Right cardiac atrium (tissue), 5 donors: ENCODE data around the gene C4A. TPM values are rescaled to one million over a fixed set of nuclear protein-coding genes. Genes with fewer than 3 reads are reported as not detected.
"Not testable (repeated sequence)": the region's sequence is repeated elsewhere in the genome, so short reads cannot be mapped to it uniquely, and the experiment has no call there.

Experiments used
- ATAC-seq, 2 donors: fragments of 200-7000 bp; cut with Tn5 transposase; one replicate each; pipeline versions ENCODE4 v1.8.0 to v1.9.1; 2020; ENCODE audit warnings: moderate library complexity in 2 of 2, mild to moderate bottlenecking in 1 of 2
- DNase-seq, 3 donors: peaks; one replicate each; pipeline ENCODE4 v3.0.0-alpha.2; 2020
- H3K27ac ChIP-seq: one replicate; pipeline ENCODE4 v1.5.1; 2013; ENCODE audit warnings: mild to moderate bottlenecking, low read length, control low read depth, moderate library complexity
- H3K27me3 ChIP-seq: one replicate; pipeline ENCODE4 v1.6.1; 2013; ENCODE audit not compliant: control insufficient read depth, insufficient read depth
- H3K4me1 ChIP-seq: one replicate; pipeline ENCODE4 v1.6.1; 2013; ENCODE audit warnings: low read length; ENCODE audit not compliant: control insufficient read depth, insufficient read depth
- H3K4me3 ChIP-seq: one replicate; pipeline ENCODE4 v1.5.1; 2013; ENCODE audit warnings: low read length, control low read depth
- H3K9me3 ChIP-seq: one replicate; pipeline ENCODE4 v1.6.1; 2013; ENCODE audit warnings: low read length; ENCODE audit not compliant: control insufficient read depth
- WGBS: extraction: QIAGEN DNeasy Blood & Tissue Kit; methylation state at CpG from one replicate; pipeline ENCODE4 v1.1.7; 2013; 5-methylcytosine and 5-hydroxymethylcytosine counted together
- intact Hi-C, 4 donors: fragments of 100-400 bp; cut with DNase I; formaldehyde crosslinking; loops; one replicate each; pipeline versions ENCODE4 v1.11.0 to v1.14.0; 2022 to 2023
- polyA plus RNA-seq: library from polyadenylated mRNA; stranded (reverse); fragments of 200-250 nt; gene quantifications from one replicate; pipeline ENCODE4 v1.2.3, GENCODE V29; 2013
- total RNA-seq, 4 donors: library from RNA; stranded (reverse); fragmentation: NEBNext Ultra II Directional; extraction: Animal tissue kit (Norgen Biotek cat#: 25700); gene quantifications; one replicate each; pipeline ENCODE4 v1.2.1, GENCODE V29; 2021
- donor health status: healthy with polysubstance abuse.
- donor health status: DM: no; HTN: yes; CAD: no.
- donor health status: DM: no; HTN: no; CAD: no.
- donor health status: DM: no; HTN: yes; CAD: no; lungs with severe emphysema.
- donor health status: DM: yes; HTN: yes; CAD: no.

C4A gene
- total and polyA plus RNA-seq, 5 donors: 40.7 to 154 (median 130) TPM

DNA sequence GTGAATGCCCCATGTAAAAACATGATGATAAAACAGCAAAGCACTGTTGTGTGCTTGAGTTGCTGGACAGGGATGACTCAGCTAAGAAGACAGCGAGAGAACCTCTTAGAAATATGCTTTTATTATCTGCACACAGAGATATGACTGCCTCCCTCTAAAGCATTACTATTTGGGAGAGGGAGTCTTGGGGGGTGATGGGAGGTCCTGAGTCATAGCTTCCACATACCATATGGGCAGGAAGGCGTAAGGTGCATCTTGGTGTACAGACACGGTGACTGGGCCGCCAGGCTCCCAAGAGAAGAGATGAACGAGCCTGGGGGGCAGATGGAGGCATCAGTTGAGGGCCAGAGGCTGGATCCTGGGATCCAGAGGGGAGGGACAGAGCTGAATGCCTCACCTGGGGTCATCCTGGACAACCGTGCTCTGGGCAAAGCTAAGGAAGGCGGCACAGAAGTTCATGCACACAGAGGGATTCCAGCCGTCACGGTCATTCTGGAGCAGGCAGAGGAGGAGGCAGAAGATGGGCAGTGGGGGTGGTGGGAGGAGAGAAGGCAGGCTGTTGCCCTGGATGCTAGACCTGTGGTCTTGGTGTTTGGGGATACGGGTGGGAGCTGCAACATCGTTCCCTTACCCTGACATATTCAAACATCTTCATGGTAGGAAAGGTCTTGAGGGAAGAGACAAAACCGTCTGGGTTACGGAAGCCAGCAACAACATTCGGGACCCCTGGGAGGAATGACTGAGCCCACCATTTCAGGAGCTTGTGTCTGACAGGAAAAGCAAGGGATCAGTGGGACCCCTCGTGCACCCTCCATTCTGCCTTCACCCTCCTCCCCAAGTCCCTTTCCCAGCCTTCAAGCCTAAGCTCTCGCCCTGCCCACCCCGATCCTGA, 11.9 kb upstream of the C4A start:
- no peaks in the 10 kb centered on the region for H3K9me3 ChIP-seq
- H3K4me1 ChIP-seq: peaks cover 4% of the 10 kb centered on the region
- intact Hi-C loops: loop anchor here in 1 of 4 donors (10.0 kb wide), 1 partner anchor 1005 kb away; no protein-coding TSS in a partner anchor
- 67% methylated on average over 17 of the region's 17 CpGs for WGBS
- no peaks in the 10 kb centered on the region for H3K27me3 ChIP-seq
- DNase-seq (no peak), ATAC-seq (no peak)
- H3K27ac ChIP-seq: no peak overlapping the region
- no peak overlapping the region for H3K4me3 ChIP-seq

- peaks cover 4% of the 10 kb centered on the region for H3K4me1 ChIP-seq
- H3K27me3 ChIP-seq: no peaks in the 10 kb centered on the region
- H3K9me3 ChIP-seq: no peaks in the 10 kb centered on the region
- DNase-seq (peak in 2 of 3 donors; percentile 64 to 69), ATAC-seq (no peak)
- intact Hi-C loops: loop anchor here in 1 of 4 donors (10.0 kb wide), 1 partner anchor 1004 kb away; no protein-coding TSS in a partner anchor
- H3K4me3 ChIP-seq: peak overlapping the region; percentile 71
- 78% methylated on average over 18 of the region's 18 CpGs for WGBS
- H3K27ac ChIP-seq: peak overlapping the region; percentile 90
Observed at GRCh38 chr6:31970604-31971271, 11.1 kb upstream of the C4A start.

DNA sequence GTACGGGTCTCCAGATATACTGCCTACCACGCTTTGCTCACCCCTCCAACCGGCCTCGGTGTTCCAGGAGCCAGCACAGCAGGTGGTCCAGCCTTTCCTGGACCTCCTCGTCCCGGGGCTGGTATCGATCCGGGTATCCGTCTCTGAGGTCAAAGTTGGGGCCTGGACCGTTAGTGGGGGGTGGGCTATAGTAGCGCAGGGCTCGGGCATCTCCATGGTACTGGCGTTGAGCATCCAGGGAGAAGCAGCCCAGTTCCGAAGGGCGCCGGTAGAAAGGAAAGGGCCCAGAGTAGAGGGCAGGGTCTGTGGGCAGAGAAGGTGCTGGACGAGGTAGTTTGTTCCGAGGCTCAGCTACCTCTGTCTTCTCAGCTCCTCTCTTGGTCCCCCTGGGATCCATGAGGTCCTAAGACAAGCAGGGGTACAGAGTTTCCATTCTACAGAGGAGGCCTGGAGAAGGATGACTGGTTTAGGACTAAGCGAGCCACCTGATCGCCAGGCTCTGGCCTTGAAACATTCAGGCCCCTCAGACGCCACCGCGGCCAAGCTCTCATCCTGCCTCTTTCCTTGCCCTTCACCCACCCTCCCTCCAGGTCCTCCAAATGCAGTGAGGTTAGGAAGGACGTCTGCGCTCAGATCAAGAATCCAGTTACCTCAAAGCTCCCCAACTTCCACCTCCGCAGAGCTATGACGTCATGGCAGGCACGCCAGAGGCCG, 10.4 kb upstream of the C4A start:
- DNase-seq (peak in 1 of 3 donors; percentile 63), ATAC-seq (peak in 1 of 2 donors; percentile 2)
- Histone ChIP-seq H3K27me3 (no peaks in the 10 kb centered on the region), H3K27ac (peak overlapping the region; percentile 90), H3K9me3 (no peaks in the 10 kb centered on the region), H3K4me1 (peaks cover 4% of the 10 kb centered on the region), H3K4me3 (peak overlapping the region; percentile 71)
- WGBS: 25% methylated on average over 29 of the region's 29 CpGs
- intact Hi-C loops: loop anchor here in 1 of 4 donors (10.0 kb wide), 1 partner anchor 1003 kb away; no protein-coding TSS in a partner anchor

DNA sequence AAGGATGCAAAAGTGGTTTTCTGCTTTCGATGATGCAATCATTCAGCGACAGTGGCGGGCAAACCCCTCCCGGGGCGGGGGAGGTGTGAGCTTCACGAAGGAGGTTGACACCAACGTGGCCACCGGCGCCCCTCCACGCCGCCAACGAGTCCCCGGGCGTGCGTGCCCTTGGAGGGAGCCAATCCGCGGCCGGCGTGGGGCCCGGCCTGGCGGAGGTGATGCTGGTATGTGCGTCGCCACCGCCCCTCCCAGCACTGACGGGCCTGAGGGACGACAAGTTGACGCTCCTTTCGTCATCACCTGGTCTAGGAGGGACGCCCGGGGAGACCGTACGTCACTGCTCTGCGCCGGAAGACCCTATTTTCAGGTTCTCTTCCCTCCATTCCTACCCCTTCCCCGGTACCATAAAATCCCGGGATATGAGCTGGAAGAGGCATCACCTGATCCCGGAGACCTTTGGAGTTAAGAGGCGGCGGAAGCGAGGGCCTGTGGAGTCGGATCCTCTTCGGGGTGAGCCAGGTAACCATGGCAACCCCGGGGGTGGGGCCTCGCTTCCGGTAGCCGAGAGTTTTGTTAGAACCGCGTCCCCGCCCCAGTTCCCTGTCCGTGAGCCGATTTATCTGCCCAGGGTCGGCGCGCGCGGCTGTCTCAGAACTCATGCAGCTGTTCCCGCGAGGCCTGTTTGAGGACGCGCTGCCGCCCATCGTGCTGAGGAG, 9.7 kb upstream of the C4A start, which contains the start of gene DXO:
Gene DXO, minus strand, starts transcription at position 146 of the 716 bp plus-strand sequence. CDS start 463 bp downstream, outside the sequence.
- H3K27me3 ChIP-seq: no peaks in the 10 kb centered on the region
- peak within 1 kb of the TSS; percentile 90 for H3K27ac ChIP-seq
- H3K4me1 ChIP-seq: peaks cover 4% of the 10 kb centered on the region
- intact Hi-C loops: loop anchor here in 1 of 4 donors (10.0 kb wide), 1 partner anchor 1003 kb away; no protein-coding TSS in a partner anchor
- no peaks in the 10 kb centered on the region for H3K9me3 ChIP-seq
- H3K4me3 ChIP-seq: peak within 1 kb of the TSS; percentile 71
- WGBS: under 1% methylated on average over 62 of the region's 62 CpGs
- DNase-seq (peak; percentile 97 to 99 (median 97)), ATAC-seq (peak; percentile 94 to 96)

DNA sequence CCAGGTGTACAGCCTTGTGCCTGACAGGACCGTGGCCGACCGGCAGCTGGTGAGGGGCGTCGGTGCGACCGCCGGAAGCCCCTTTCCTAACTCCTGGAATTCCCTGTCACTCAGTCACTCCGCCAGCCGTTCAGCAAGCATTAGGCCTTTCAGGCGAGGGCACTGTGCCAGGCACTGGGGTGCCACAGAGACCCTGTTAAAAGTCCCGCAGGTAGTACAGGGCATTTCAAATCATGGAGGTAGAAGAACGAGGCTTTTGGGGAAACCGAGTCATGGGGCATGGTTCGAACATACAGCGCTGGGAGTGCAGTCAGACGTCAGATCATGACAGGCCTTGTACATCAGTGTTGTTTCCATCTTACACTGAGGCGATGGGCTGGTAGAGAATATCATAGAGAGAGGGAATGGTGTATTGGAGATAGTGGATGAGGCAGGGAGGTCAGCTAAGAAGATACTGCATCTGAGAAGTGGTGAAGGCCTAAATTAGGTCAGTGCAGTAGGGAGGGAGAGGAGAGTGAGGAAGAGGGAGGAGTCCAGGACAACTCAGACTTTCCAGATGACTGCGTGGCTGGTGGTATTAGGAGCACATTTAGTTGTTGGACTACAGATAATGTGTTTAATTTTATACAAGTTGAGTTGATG, 9.0 kb upstream of the C4A start:
- WGBS: 6% methylated on average over 19 of the region's 19 CpGs
- H3K9me3 ChIP-seq: no peaks in the 10 kb centered on the region
- intact Hi-C loops: loop anchor here in 1 of 4 donors (10.0 kb wide), 1 partner anchor 1002 kb away; no protein-coding TSS in a partner anchor
- H3K27me3 ChIP-seq: no peaks in the 10 kb centered on the region
- peak overlapping the region; percentile 90 for H3K27ac ChIP-seq
- no peak for DNase-seq
- H3K4me1 ChIP-seq: peaks cover 4% of the 10 kb centered on the region
- peak in 1 of 2 donors; percentile 24 for ATAC-seq
- H3K4me3 ChIP-seq: peak overlapping the region; percentile 71

DNA sequence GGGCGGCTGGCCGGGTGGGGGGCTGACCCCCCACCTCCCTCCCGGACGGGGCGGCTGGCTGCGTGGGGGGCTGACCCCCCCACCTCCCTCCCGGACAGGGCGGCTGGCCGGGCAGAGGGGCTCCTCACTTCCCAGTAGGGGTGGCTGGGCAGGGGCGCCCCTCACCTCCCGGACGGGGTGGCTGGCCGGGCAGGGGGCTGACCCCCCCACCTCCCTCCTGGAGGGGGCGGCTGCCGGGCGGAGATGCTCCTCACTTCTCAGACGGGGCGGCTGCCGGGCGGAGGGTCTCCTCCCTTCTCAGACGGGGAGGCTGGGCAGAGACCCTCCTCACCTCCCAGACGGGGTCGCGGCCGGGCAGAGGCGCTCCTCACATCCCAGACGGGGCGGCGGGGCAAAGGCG, 5.8 kb upstream of the C4A start:
- not testable (repeated sequence) for H3K27ac ChIP-seq, H3K4me1 ChIP-seq, H3K9me3 ChIP-seq, H3K4me3 ChIP-seq, H3K27me3 ChIP-seq, ATAC-seq
- peak in 2 of 3 donors; percentile 46 to 70 for DNase-seq
- intact Hi-C loops: loop anchor here in 1 of 4 donors (10.0 kb wide), 1 partner anchor 999 kb away; no protein-coding TSS in a partner anchor
- 98% methylated on average over 30 of the region's 30 CpGs for WGBS

DNA sequence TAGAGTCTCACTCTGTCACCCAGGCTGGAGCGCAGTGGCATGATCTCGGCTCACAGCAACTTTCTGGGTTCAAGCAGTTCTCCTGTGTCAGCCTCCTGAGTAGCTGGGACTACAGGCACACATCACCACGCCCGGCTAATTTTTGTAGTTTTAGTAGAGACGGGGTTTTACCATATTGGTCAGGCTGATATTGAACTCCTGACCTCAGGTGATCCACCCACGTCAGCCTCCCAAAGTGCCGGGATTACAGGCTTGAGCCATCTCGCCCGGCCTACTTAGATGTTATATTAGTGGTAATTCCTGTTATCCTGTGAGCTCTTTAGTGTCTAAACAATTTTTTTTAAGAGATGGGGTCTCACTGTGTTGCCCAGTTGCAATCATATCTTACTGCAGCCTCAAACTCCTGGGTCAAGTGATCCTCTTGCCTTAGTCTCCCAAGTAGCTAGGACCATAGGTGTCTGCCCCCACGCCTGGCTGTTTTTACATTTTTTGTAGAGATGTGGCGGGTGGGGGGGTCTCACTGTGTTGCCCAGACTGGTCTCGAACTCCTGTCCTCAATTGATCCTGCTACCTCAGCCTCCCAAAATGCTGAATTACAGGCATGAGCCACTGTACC, 3.9 kb upstream of the C4A start:
- intact Hi-C loops: loop anchor here in 1 of 4 donors (10.0 kb wide), 1 partner anchor 997 kb away; no protein-coding TSS in a partner anchor
- Histone ChIP-seq H3K27me3 (no peaks in the 10 kb centered on the region), H3K27ac (no peak overlapping the region), H3K4me3 (no peak overlapping the region), H3K9me3 (no peaks in the 10 kb centered on the region), H3K4me1 (no peaks in the 10 kb centered on the region)
- ATAC-seq: no peak
- WGBS: 94% methylated on average over 12 of the region's 12 CpGs
- peak in 1 of 3 donors; percentile 16 for DNase-seq

DNA sequence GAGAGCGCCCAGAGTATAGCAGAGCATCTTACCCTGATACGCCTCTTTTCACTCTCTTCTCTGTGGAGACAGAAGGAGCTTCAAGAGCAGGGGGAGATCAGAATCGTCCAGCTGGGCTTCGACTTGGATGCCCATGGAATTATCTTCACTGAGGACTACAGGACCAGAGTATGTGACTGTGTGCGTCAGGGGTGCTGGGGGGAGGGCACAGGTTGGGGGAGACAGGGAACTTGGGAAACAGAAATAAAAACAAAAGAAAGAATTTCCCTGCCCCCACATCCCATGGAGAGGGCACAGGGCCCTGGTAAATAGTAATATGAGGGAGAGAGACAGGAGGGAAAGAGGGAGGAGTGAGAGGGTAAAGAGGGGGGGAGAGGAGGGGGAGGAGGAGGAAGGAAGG, 3.0 kb upstream of the C4A start:
- Histone ChIP-seq H3K27me3 (no peaks in the 10 kb centered on the region), H3K9me3 (no peaks in the 10 kb centered on the region), H3K4me1 (no peaks in the 10 kb centered on the region), H3K27ac (no peak overlapping the region), H3K4me3 (no peak overlapping the region)
- DNase-seq: peak in 1 of 3 donors; percentile 11
- intact Hi-C loops: loop anchor here in 1 of 4 donors (10.0 kb wide), 1 partner anchor 996 kb away; no protein-coding TSS in a partner anchor
- WGBS: 84% methylated on average over 5 of the region's 5 CpGs
- no peak for ATAC-seq

DNA sequence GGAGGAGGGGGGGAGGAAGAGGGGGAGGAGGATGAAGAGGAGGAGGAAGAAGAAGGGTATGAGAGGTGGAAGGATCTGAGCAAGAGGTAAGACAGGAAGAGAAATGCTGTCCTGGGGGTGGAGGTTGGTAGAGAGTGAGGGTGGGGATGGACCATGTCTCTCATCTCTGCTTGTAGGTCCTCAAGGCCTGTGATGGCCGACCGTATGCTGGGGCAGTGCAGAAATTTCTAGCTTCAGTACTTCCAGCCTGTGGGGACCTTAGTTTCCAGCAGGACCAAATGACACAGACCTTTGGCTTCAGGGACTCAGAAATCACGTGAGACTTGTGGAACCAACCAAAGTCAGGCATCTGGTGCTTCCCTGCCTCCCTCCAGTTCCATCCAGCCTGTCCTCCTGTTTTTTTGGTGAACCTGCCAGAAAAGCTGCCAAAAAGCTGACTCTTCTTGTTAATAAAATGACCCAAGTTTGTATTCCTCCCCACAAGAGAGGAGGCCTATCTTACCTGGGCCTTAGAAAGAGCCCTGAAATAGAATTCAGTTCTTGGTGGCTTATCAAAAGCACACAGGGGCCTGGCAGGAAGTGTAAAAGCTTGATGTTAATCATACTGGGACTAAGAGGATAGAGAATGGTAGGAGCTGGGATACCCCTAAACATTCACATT, 2.5 kb upstream of the C4A start:
- H3K4me3 ChIP-seq: no peak overlapping the region
- intact Hi-C loops: loop anchor here in 1 of 4 donors (10.0 kb wide), 1 partner anchor 995 kb away; no protein-coding TSS in a partner anchor
- H3K27me3 ChIP-seq: no peaks in the 10 kb centered on the region
- H3K9me3 ChIP-seq: no peaks in the 10 kb centered on the region
- no peak for DNase-seq
- no peak for ATAC-seq
- WGBS: 90% methylated on average over 3 of the region's 3 CpGs
- H3K27ac ChIP-seq: no peak overlapping the region
- H3K4me1 ChIP-seq: no peaks in the 10 kb centered on the region
